ENCODE results near the gene GMPPA. TPM values are rescaled to one million over a fixed set of nuclear protein-coding genes. Genes with fewer than 3 reads are reported as not detected.

GMPPA gene
- total RNA-seq, 4 donors from 2014 or later: 5.4 to 29.9 (median 19.8) TPM

DNA sequence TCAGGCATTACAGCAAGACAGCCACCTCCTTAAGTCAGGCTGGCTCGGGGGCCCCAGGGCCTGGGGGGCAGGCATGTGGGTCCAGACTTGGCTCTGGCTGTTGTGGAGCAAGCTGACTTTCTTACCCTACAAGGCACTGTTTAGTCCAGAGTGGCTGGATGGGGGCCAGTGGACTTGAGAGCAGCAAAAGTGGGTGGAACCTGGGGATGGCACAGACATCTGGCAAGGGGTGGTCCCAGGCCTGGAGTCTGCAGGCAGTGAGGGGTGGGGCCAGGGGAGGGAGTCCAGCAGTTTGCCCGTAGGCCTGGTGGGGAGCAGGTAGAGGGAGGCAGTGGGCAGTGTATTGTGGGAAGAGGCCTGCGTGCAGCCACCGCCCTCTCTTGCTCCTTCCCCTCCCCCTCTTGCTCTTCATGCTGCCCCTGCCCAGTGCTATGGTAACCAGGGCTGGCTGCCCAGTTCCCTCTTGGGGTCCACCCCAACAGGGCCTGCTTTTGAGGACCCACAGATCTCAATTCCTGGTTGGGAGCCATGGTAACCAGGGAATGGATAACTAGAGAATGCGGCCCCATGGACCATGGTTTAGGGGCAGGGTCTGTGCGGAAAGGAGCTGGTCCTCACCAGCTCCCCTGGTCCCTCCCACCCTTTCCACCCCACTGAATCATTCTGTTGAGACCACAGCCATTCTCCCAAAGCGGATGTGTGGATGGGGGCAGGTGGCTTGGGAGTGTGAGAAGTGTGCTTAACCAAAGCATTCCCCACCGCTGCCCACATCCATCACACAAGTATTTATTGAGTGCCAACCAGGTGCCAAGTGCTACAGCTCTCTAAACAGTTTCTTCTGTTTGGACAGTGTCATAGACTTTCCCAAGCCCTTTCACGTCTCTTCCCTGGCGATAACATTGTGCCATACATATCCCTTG lies 44.8 kb upstream of the GMPPA start:
- H3K4me3 ChIP-seq (ENCODE audit: low read depth, poor library complexity, severe bottlenecking): no peak overlapping the region
- peak in 1 of 2 donors; percentile 35 for DNase-seq (ENCODE audit: low spot score in 2 of 2)
- WGBS, 2 donors: 72 to 73% methylated on average over 9 to 10 of the region's 10 CpGs
- intact Hi-C loops (cut with DNase I; ENCODE audit: low total_unique reads): no loop called here
- no peak for TF ChIP-seq POLR2A (IDR thresholded peaks at IDR 0.05)
- TF ChIP-seq, protein P1, sequence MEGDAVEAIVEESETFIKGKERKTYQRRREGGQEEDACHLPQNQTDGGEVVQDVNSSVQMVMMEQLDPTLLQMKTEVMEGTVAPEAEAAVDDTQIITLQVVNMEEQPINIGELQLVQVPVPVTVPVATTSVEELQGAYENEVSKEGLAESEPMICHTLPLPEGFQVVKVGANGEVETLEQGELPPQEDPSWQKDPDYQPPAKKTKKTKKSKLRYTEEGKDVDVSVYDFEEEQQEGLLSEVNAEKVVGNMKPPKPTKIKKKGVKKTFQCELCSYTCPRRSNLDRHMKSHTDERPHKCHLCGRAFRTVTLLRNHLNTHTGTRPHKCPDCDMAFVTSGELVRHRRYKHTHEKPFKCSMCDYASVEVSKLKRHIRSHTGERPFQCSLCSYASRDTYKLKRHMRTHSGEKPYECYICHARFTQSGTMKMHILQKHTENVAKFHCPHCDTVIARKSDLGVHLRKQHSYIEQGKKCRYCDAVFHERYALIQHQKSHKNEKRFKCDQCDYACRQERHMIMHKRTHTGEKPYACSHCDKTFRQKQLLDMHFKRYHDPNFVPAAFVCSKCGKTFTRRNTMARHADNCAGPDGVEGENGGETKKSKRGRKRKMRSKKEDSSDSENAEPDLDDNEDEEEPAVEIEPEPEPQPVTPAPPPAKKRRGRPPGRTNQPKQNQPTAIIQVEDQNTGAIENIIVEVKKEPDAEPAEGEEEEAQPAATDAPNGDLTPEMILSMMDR (IDR thresholded peaks at IDR 0.05): no peak

DNA sequence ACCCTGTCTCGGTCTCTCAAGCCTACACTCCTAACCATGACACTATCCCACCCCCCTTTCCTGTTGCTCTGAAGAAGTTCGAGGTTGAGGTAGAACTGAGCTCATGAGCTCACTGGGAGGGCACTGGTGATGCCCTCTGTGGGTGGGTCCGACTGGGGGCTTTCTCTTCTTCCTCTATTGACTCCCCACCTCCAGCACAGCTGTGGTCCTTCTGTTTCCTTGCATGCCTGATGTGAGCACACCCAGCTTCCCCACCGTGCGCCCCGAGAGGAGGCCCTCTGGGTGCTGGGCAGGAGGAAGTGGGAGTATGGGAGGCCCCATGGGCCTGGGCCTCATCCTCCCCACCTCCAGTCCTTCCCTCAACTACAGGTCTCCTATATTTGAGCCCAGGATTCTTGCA lies 43.1 kb upstream of the GMPPA start:
- 77 to 78% methylated on average over 6 of the region's 6 CpGs for WGBS, 2 donors
- DNase-seq (ENCODE audit: low spot score in 2 of 2): no peak
- intact Hi-C loops (cut with DNase I; ENCODE audit: low total_unique reads): no loop called here
- no peak for TF ChIP-seq POLR2A (IDR thresholded peaks at IDR 0.05)
- TF ChIP-seq, protein P1 (IDR thresholded peaks at IDR 0.05): no peak
- no peak overlapping the region for H3K4me3 ChIP-seq (ENCODE audit: low read depth, poor library complexity, severe bottlenecking)

- TF ChIP-seq, protein P1 (IDR thresholded peaks at IDR 0.05): no peak
- TF ChIP-seq POLR2A (IDR thresholded peaks at IDR 0.05): no peak
- no peak overlapping the region for H3K4me3 ChIP-seq (ENCODE audit: low read depth, poor library complexity, severe bottlenecking)
- no peak for DNase-seq (ENCODE audit: low spot score in 2 of 2)
- intact Hi-C loops (cut with DNase I; ENCODE audit: low total_unique reads): no loop called here
- WGBS, 2 donors: 68 to 79% methylated on average over 5 of the region's 5 CpGs
These were observed 40.8 kb upstream of the GMPPA start for GRCh38 chr2:219457784-219458369.

DNA sequence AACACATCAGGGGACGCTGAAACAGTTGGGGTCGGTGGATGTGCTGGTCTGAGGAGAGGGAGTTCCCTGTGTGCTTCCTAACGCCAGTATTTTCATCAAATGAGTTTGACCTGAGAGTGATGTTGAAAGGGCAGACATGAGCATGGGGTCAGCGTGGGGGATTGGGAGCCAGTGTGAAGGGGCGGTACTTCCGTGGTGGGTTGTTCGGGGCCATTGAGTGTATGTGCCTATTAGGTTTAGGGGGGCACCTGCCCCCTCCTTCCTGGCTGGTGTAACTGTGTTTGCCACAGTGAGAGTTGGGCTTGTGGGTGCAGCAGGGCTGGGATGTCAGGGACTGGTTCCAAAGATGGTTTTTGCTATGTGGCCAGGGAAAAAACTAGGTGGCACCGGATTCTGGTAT lies 39.7 kb upstream of the GMPPA start:
- DNase-seq (ENCODE audit: low spot score in 2 of 2): no peak
- intact Hi-C loops (cut with DNase I; ENCODE audit: low total_unique reads): no loop called here
- WGBS, 2 donors: 90 to 91% methylated on average over 8 of the region's 8 CpGs
- H3K4me3 ChIP-seq (ENCODE audit: low read depth, poor library complexity, severe bottlenecking): no peak overlapping the region
- TF ChIP-seq POLR2A (IDR thresholded peaks at IDR 0.05): no peak
- TF ChIP-seq, protein P1 (IDR thresholded peaks at IDR 0.05): no peak

GRCh38 chr2:219459460-219460311 lies 39.0 kb upstream of the GMPPA start:
- WGBS, 2 donors: 47 to 57% methylated on average over 14 of the region's 14 CpGs
- TF ChIP-seq POLR2A (IDR thresholded peaks at IDR 0.05): no peak
- TF ChIP-seq, protein P1 (IDR thresholded peaks at IDR 0.05): peak in 1 of 3 donors; percentile 7
- intact Hi-C loops (cut with DNase I; ENCODE audit: low total_unique reads): no loop called here
- no peak overlapping the region for H3K4me3 ChIP-seq (ENCODE audit: low read depth, poor library complexity, severe bottlenecking)
- DNase-seq (ENCODE audit: low spot score in 2 of 2): no peak
